Measurements from ENCODE around the gene GNRHR. TPM values are rescaled to one million over a fixed set of nuclear protein-coding genes. Genes with fewer than 3 reads are reported as not detected.

Gene GNRHR
- total and polyA plus RNA-seq, 8 donors, result not detected

DNA sequence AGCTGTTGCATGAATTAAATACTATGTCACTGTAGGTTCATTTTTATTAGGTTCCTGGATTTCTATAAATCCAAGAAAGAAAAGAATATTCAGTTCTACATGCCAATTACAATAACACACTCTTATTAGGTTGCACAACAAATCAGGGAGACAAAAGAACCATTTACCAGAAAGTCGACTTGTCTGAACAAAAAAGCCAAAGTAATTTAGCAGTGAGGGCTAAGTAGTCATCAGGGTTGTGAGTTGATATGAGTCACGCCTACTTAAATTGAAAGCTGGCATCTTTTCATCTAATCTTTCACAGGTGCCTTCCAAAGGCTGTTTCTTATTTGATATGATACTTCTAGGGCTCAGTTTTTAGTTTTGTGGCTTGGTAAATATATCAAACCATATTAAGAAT lies 25.4 kb upstream of the GNRHR start:
- no peak overlapping the region for H3K4me3 ChIP-seq
- no peaks in the 10 kb centered on the region for H3K4me1 ChIP-seq
- no peaks in the 10 kb centered on the region for H3K36me3 ChIP-seq
- intact Hi-C loops (cut with DNase I), result no loop called here
- 66 to 80% methylated on average over 2 of the region's 2 CpGs for WGBS, 2 donors
- no peak for DNase-seq
- H3K9me3 ChIP-seq, result no peaks in the 10 kb centered on the region
- ATAC-seq, result no peak
- TF ChIP-seq, protein P1, sequence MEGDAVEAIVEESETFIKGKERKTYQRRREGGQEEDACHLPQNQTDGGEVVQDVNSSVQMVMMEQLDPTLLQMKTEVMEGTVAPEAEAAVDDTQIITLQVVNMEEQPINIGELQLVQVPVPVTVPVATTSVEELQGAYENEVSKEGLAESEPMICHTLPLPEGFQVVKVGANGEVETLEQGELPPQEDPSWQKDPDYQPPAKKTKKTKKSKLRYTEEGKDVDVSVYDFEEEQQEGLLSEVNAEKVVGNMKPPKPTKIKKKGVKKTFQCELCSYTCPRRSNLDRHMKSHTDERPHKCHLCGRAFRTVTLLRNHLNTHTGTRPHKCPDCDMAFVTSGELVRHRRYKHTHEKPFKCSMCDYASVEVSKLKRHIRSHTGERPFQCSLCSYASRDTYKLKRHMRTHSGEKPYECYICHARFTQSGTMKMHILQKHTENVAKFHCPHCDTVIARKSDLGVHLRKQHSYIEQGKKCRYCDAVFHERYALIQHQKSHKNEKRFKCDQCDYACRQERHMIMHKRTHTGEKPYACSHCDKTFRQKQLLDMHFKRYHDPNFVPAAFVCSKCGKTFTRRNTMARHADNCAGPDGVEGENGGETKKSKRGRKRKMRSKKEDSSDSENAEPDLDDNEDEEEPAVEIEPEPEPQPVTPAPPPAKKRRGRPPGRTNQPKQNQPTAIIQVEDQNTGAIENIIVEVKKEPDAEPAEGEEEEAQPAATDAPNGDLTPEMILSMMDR (IDR thresholded peaks at IDR 0.05), result no peak
- H3K27ac ChIP-seq, result no peak overlapping the region
- FAIRE-seq, result no peak
- no peaks in the 10 kb centered on the region for H3K27me3 ChIP-seq

DNA sequence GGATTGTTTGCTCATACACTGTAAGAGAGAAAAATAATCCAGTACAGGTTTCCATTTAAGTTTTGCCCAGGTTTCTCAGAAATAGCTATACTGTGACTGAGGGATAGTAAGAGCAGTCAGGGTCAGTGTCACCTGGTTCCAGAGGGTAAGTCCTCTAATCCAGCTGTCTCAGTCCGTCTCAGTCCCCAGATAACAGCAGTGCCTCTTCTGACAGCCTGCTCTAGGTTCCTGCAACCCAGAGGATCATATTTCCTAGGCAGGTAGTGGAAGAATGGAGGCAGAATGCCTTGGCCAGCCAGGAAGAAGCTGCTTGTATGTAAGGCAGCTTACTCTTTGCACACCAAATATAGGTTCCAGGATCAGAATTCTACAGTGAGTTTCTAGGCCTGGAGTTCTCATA lies 22.6 kb upstream of the GNRHR start:
- ATAC-seq (no peak), FAIRE-seq (no peak), DNase-seq (no peak)
- Histone ChIP-seq H3K27me3 (no peaks in the 10 kb centered on the region), H3K4me3 (no peak overlapping the region), H3K36me3 (no peaks in the 10 kb centered on the region), H3K27ac (no peak overlapping the region), H3K9me3 (no peaks in the 10 kb centered on the region), H3K4me1 (no peaks in the 10 kb centered on the region)
- TF ChIP-seq, protein P1 (IDR thresholded peaks at IDR 0.05), result no peak
- intact Hi-C loops (cut with DNase I), result no loop called here
- WGBS, 2 donors, result 36 to 56% methylated on average over 1 of the region's 1 CpG

DNA sequence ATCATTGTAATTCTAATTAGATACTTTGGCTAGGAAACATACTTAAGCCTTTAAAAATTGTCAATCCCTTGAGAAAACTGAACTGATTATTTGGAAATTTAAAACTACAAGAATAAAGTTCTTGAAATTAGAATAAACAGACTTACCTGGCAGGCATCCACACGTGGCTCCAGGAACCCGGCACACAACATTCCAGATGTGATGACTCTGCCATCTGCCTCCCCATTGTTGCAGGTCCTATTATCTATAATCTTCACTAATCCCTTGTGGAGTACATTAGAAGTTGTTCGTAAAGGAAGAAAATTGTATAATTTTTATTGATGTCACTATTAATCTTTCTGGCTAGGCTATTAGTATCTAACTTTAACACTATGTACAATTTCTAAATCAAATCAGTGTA lies 16.2 kb upstream of the GNRHR start:
- FAIRE-seq (no peak), ATAC-seq (no peak)

DNA sequence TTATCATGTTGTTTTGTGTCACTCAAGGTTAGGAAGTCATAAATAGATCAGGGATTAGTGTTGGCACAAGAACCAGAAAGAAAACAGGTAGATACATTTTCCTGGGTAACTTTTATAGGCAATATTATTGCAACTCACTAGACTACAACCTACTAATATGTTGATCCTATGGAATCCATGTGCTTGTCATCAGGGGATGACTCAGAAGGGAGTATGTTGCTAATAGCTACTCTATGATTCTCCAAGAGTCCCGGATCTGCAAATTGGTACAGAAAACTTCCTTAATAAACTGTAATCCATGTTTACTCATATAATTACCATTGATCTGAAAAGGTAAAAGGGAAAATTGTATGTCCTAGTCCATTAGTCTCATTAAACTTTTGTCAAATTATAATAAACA lies 11.7 kb upstream of the GNRHR start:
- WGBS, 2 donors, result 88 to 91% methylated on average over 1 of the region's 1 CpG
- FAIRE-seq (no peak), DNase-seq (no peak), ATAC-seq (no peak)
- H3K9me3 ChIP-seq, result no peaks in the 10 kb centered on the region
- no peaks in the 10 kb centered on the region for H3K4me1 ChIP-seq
- no peaks in the 10 kb centered on the region for H3K27me3 ChIP-seq
- intact Hi-C loops (cut with DNase I), result no loop called here
- no peak overlapping the region for H3K27ac ChIP-seq
- TF ChIP-seq, protein P1 (IDR thresholded peaks at IDR 0.05), result no peak
- no peak overlapping the region for H3K4me3 ChIP-seq
- H3K36me3 ChIP-seq, result no peaks in the 10 kb centered on the region

More for the DNA sequence above, 16.2 kb upstream of the GNRHR start:
- Histone ChIP-seq H3K9me3 (no peaks in the 10 kb centered on the region), H3K27me3 (no peaks in the 10 kb centered on the region), H3K27ac (no peak overlapping the region), H3K36me3 (no peaks in the 10 kb centered on the region), H3K4me1 (no peaks in the 10 kb centered on the region), H3K4me3 (no peak overlapping the region)
- TF ChIP-seq, protein P1 (IDR thresholded peaks at IDR 0.05), result no peak
- no peak for DNase-seq
- WGBS, 2 donors, result 55 to 66% methylated on average over 3 of the region's 3 CpGs
- intact Hi-C loops (cut with DNase I), result no loop called here

DNA sequence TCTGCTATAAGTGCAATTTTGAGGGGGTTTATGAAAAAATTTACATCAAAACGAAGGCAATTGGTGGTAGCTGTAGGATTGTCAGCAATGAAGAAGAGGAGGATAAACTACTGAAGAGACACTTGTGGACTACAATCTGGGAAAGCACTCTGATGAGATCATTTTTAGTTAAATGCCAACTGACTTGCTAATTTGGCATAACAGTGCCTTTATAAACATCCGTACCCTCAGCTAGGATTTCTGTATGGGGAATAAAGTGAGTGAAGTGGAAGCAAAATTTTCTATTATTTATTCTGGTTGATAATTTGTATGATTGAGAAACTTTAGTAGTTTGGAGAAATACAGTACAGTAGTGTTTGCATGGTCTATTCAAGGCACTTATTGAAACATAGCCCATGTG lies 11.2 kb upstream of the GNRHR start:
- TF ChIP-seq, protein P1 (IDR thresholded peaks at IDR 0.05), result no peak
- 79 to 80% methylated on average over 2 of the region's 2 CpGs for WGBS, 2 donors
- no peak for DNase-seq
- intact Hi-C loops (cut with DNase I), result no loop called here
- Histone ChIP-seq H3K4me1 (no peaks in the 10 kb centered on the region), H3K4me3 (no peak overlapping the region), H3K36me3 (no peaks in the 10 kb centered on the region), H3K27me3 (no peaks in the 10 kb centered on the region), H3K27ac (no peak overlapping the region), H3K9me3 (no peaks in the 10 kb centered on the region)
- ATAC-seq, result no peak
- no peak for FAIRE-seq
